ENCODE measurements around the gene FAM118B. TPM values are rescaled to one million over a fixed set of nuclear protein-coding genes. Genes with fewer than 3 reads are reported as not detected.
"Not testable (repeated sequence)": the region's sequence is repeated elsewhere in the genome, so short reads cannot be mapped to it uniquely, and the experiment has no call there.

The FAM118B gene
- total RNA-seq, 2 experiments from 2014 or later, result 16.0 to 16.7 TPM

GRCh38 chr11:126297004-126297403 lies 85.4 kb downstream of the FAM118B start:
- no peak for DNase-seq
- no peaks in the 10 kb centered on the region for H3K9me3 Mint-ChIP-seq
- H3K27ac Mint-ChIP-seq, result no peak overlapping the region
- H3K4me3 Mint-ChIP-seq, result no peak overlapping the region
- no peaks in the 10 kb centered on the region for H3K27me3 Mint-ChIP-seq
- H3K36me3 Mint-ChIP-seq, result peaks cover 24% of the 10 kb centered on the region
- peaks cover 11% of the 10 kb centered on the region for H3K4me1 Mint-ChIP-seq

GRCh38 chr11:126303623-126304456 lies 92.3 kb downstream of the FAM118B start, which contains the start of gene DCPS:
TSS of gene DCPS (plus strand) at chr11:126304060. CDS start at chr11:126304081, 21 bp downstream.
- H3K9me3 Mint-ChIP-seq, result peaks cover 3% of the 10 kb centered on the region
- H3K4me3 Mint-ChIP-seq, result peak within 1 kb of the TSS; percentile 97
- no peaks in the 10 kb centered on the region for H3K27me3 Mint-ChIP-seq
- peak within 1 kb of the TSS; percentile 100 for H3K27ac Mint-ChIP-seq
- DNase-seq, result peak; percentile 94
- H3K4me1 Mint-ChIP-seq, result peaks cover 21% of the 10 kb centered on the region
- peaks cover 35% of the 10 kb centered on the region for H3K36me3 Mint-ChIP-seq

- H3K4me1 Mint-ChIP-seq, result peaks cover 21% of the 10 kb centered on the region
- peak overlapping the region; percentile 97 for H3K4me3 Mint-ChIP-seq
- peaks cover 32% of the 10 kb centered on the region for H3K36me3 Mint-ChIP-seq
- DNase-seq, result no peak
- H3K27me3 Mint-ChIP-seq, result no peaks in the 10 kb centered on the region
- peaks cover 3% of the 10 kb centered on the region for H3K9me3 Mint-ChIP-seq
- H3K27ac Mint-ChIP-seq, result peak overlapping the region; percentile 100
These were observed 93.0 kb downstream of the FAM118B start for GRCh38 chr11:126304457-126305075.

- H3K9me3 Mint-ChIP-seq, result peaks cover 3% of the 10 kb centered on the region
- H3K4me3 Mint-ChIP-seq, result peak overlapping the region; percentile 70
- H3K36me3 Mint-ChIP-seq, result peaks cover 32% of the 10 kb centered on the region
- no peaks in the 10 kb centered on the region for H3K27me3 Mint-ChIP-seq
- no peak for DNase-seq
- H3K4me1 Mint-ChIP-seq, result peaks cover 23% of the 10 kb centered on the region
- peak overlapping the region; percentile 69 for H3K27ac Mint-ChIP-seq
These were observed 94.1 kb downstream of the FAM118B start for GRCh38 chr11:126305699-126306098.

- Mint-ChIP-seq H3K4me1 (peaks cover 21% of the 10 kb centered on the region), H3K27ac (no peak overlapping the region), H3K4me3 (no peak overlapping the region), H3K36me3 (peaks cover 21% of the 10 kb centered on the region), H3K27me3 (no peaks in the 10 kb centered on the region), H3K9me3 (peaks cover 3% of the 10 kb centered on the region)
- DNase-seq, result no peak
These were observed 96.1 kb downstream of the FAM118B start for GRCh38 chr11:126307706-126308105.

- Mint-ChIP-seq H3K27me3 (no peaks in the 10 kb centered on the region), H3K9me3 (peaks cover 3% of the 10 kb centered on the region), H3K4me1 (peaks cover 20% of the 10 kb centered on the region), H3K36me3 (peaks cover 15% of the 10 kb centered on the region), H3K27ac (no peak overlapping the region), H3K4me3 (no peak overlapping the region)
- DNase-seq, result no peak
These were observed 96.7 kb downstream of the FAM118B start for GRCh38 chr11:126308271-126308671.

GRCh38 chr11:126308771-126309170 lies 97.2 kb downstream of the FAM118B start:
- Mint-ChIP-seq H3K36me3 (peaks cover 12% of the 10 kb centered on the region), H3K4me1 (peaks cover 20% of the 10 kb centered on the region)
- not testable (repeated sequence) for H3K27me3 Mint-ChIP-seq, H3K27ac Mint-ChIP-seq, DNase-seq, H3K9me3 Mint-ChIP-seq, H3K4me3 Mint-ChIP-seq

GRCh38 chr11:126310200-126310991 lies 98.8 kb downstream of the FAM118B start:
- DNase-seq, result peak; percentile 55
- H3K36me3 Mint-ChIP-seq, result peaks cover 17% of the 10 kb centered on the region
- H3K27ac Mint-ChIP-seq, result no peak overlapping the region
- no peaks in the 10 kb centered on the region for H3K27me3 Mint-ChIP-seq
- peaks cover 5% of the 10 kb centered on the region for H3K9me3 Mint-ChIP-seq
- H3K4me1 Mint-ChIP-seq, result peaks cover 13% of the 10 kb centered on the region
- no peak overlapping the region for H3K4me3 Mint-ChIP-seq

- H3K4me3 Mint-ChIP-seq, result no peak overlapping the region
- no peak overlapping the region for H3K27ac Mint-ChIP-seq
- H3K4me1 Mint-ChIP-seq, result peaks cover 7% of the 10 kb centered on the region
- no peaks in the 10 kb centered on the region for H3K27me3 Mint-ChIP-seq
- H3K36me3 Mint-ChIP-seq, result peaks cover 17% of the 10 kb centered on the region
- no peak for DNase-seq
- H3K9me3 Mint-ChIP-seq, result peaks cover 5% of the 10 kb centered on the region
These were observed 99.4 kb downstream of the FAM118B start for GRCh38 chr11:126310992-126311310.

GRCh38 chr11:126311401-126312291 lies 100.1 kb downstream of the FAM118B start:
- Mint-ChIP-seq H3K4me3 (no peak overlapping the region), H3K27me3 (no peaks in the 10 kb centered on the region), H3K9me3 (peaks cover 11% of the 10 kb centered on the region), H3K36me3 (peaks cover 22% of the 10 kb centered on the region), H3K4me1 (peaks cover 5% of the 10 kb centered on the region), H3K27ac (no peak overlapping the region)
- no peak for DNase-seq

Other genes with a start within 250 kb of the FAM118B start
- gene CDON, start 148.9 kb upstream of the FAM118B start, total RNA-seq, result 1 to 10 TPM; 2.0 to 2.6 TPM
- gene RPUSD4, start 132 bp upstream of the FAM118B start, total RNA-seq, result 10 to 100 TPM; 49.0 to 52.8 TPM
- gene SRPRA, start 57.1 kb downstream of the FAM118B start, total RNA-seq, result 100 to 1,000 TPM; 153 to 158 TPM
- 10 to 100 TPM; 43.8 to 44.5 TPM for gene FOXRED1, start 57.4 kb downstream of the FAM118B start, total RNA-seq
- 1 to 10 TPM; 4.7 to 5.2 TPM for gene TIRAP, start 71.3 kb downstream of the FAM118B start, total RNA-seq
- 10 to 100 TPM; 29.1 to 29.3 TPM for gene DCPS, start 92.3 kb downstream of the FAM118B start, total RNA-seq
- gene ST3GAL4, start 143.9 kb downstream of the FAM118B start, total RNA-seq, result 10 to 100 TPM; 10.6 to 11.8 TPM

All from activated naive CD8-positive, alpha-beta T cell treated with anti-CD3 and anti-CD28 coated beads for 36 hours (primary cell).